Astrocyte (in vitro differentiated cells and primary cell): Measurements from ENCODE around the gene SSU72. TPM values are rescaled to one million over a fixed set of nuclear protein-coding genes. Genes with fewer than 3 reads are reported as not detected.

ENCODE experiments used
- DNase-seq: peaks from one replicate; pipeline ENCODE4 v3.0.0-alpha.2; 2010; ENCODE audit warnings: low read depth
- FAIRE-seq: peaks from 2 replicates; lab custom pipeline; 2011; peaks lifted over from hg19 to GRCh38; lab: Jason Lieb, UNC
- H2AFZ ChIP-seq: 2 replicates; pipeline ENCODE4 v1.6.0; 2012; ENCODE audit warnings: low read depth, low read length, inconsistent platforms
- H3K27ac ChIP-seq: 2 replicates; pipeline ENCODE4 v1.5.1; 2011; ENCODE audit warnings: low read depth, low read length, inconsistent platforms
- H3K27me3 ChIP-seq: 2 replicates; pipeline ENCODE4 v1.6.0; 2011; ENCODE audit warnings: low read length, inconsistent platforms; ENCODE audit not compliant: insufficient read depth
- H3K36me3 ChIP-seq: 2 replicates; pipeline ENCODE4 v1.5.1; 2011; ENCODE audit warnings: low read length, inconsistent platforms; ENCODE audit not compliant: insufficient read depth
- H3K4me1 ChIP-seq: 2 replicates; pipeline ENCODE4 v1.5.1; 2011; ENCODE audit warnings: low read length, inconsistent platforms; ENCODE audit not compliant: insufficient read depth
- H3K4me2 ChIP-seq: 2 replicates; pipeline ENCODE4 v1.6.0; 2012; ENCODE audit warnings: low read length, inconsistent platforms
- H3K4me3 ChIP-seq: 2 replicates; pipeline ENCODE4 v1.5.1; 2011; ENCODE audit warnings: low read depth, mild to moderate bottlenecking, low read length, inconsistent platforms; ENCODE audit not compliant: insufficient read depth
- H3K79me2 ChIP-seq: 2 replicates; pipeline ENCODE4 v1.6.0; 2012; ENCODE audit warnings: mild to moderate bottlenecking, low read length, inconsistent platforms; ENCODE audit not compliant: insufficient read depth
- H3K9ac ChIP-seq: 2 replicates; pipeline ENCODE4 v1.6.0; 2012; ENCODE audit warnings: mild to moderate bottlenecking, low read length, inconsistent platforms
- H3K9me3 ChIP-seq: 2 replicates; pipeline ENCODE4 v1.5.1; 2012; ENCODE audit warnings: low read depth, mild to moderate bottlenecking, low read length, inconsistent platforms; ENCODE audit not compliant: insufficient read depth
- H4K20me1 ChIP-seq: 2 replicates; pipeline ENCODE4 v1.6.0; 2012; ENCODE audit warnings: low read length, inconsistent platforms; ENCODE audit not compliant: insufficient read depth
- H3K27ac Mint-ChIP-seq: one replicate; pipeline ENCODE4 v1.8.0; 2021; ENCODE audit warnings: mild to moderate bottlenecking, mixed read lengths; ENCODE audit not compliant: unreplicated experiment
- H3K27me3 Mint-ChIP-seq: one replicate; pipeline ENCODE4 v1.8.0; 2021; ENCODE audit warnings: low read depth, mixed read lengths; ENCODE audit not compliant: unreplicated experiment
- H3K36me3 Mint-ChIP-seq: one replicate; pipeline ENCODE4 v1.8.0; 2021; ENCODE audit warnings: low read depth, mixed read lengths; ENCODE audit not compliant: unreplicated experiment
- H3K4me1 Mint-ChIP-seq: one replicate; pipeline ENCODE4 v1.8.0; 2021; ENCODE audit warnings: low read depth, mixed read lengths; ENCODE audit not compliant: unreplicated experiment
- H3K4me3 Mint-ChIP-seq: one replicate; pipeline ENCODE4 v1.8.0; 2021; ENCODE audit warnings: mild to moderate bottlenecking, moderate library complexity, mixed read lengths; ENCODE audit not compliant: unreplicated experiment
- H3K9me3 Mint-ChIP-seq: one replicate; pipeline ENCODE4 v1.8.0; 2021; ENCODE audit warnings: mild to moderate bottlenecking, mixed read lengths; ENCODE audit not compliant: unreplicated experiment
- CTCF ChIP-seq: IDR thresholded peaks from 2 replicates; pipeline ENCODE4 v1.5.1; 2011; ENCODE audit warnings: low read depth, mild to moderate bottlenecking, inconsistent platforms, low read length, moderate library complexity; ENCODE audit not compliant: insufficient read depth
- EZH2 ChIP-seq: IDR thresholded peaks from 2 replicates; pipeline ENCODE4 v1.6.1; 2012; ENCODE audit warnings: mild to moderate bottlenecking, low read length, inconsistent platforms; ENCODE audit not compliant: insufficient read depth
- total RNA-seq: library from RNA; stranded (reverse); gene quantifications from 2 replicates; pipeline ENCODE4 v1.2.1, GENCODE V29; 2021

The SSU72 gene
- total RNA-seq, 1 donor from 2014 or later = 145 TPM

- Histone ChIP-seq H3K27me3 (peaks cover 7% of the 10 kb centered on the region), H4K20me1 (peaks cover 5% of the 10 kb centered on the region), H3K27ac (no peak overlapping the region), H3K4me3 (no peak overlapping the region), H2AFZ (no peak overlapping the region), H3K4me2 (no peak overlapping the region), H3K36me3 (no peaks in the 10 kb centered on the region), H3K9me3 (no peaks in the 10 kb centered on the region), H3K79me2 (no peaks in the 10 kb centered on the region), H3K4me1 (peaks cover 10% of the 10 kb centered on the region), H3K9ac (no peak overlapping the region)
- no peak for TF ChIP-seq CTCF
- no peak for TF ChIP-seq EZH2
- H3K4me1 Mint-ChIP-seq = peaks cover 3% of the 10 kb centered on the region
- H3K27me3 Mint-ChIP-seq = peaks cover 6% of the 10 kb centered on the region
- no peak for FAIRE-seq
- no peak for DNase-seq
- no peaks in the 10 kb centered on the region for H3K36me3 Mint-ChIP-seq
- H3K9me3 Mint-ChIP-seq = no peaks in the 10 kb centered on the region
- no peak overlapping the region for H3K4me3 Mint-ChIP-seq
- H3K27ac Mint-ChIP-seq = no peak overlapping the region
Measured at GRCh38 chr1:1594602-1595260, 20.1 kb upstream of the SSU72 start.

- Mint-ChIP-seq H3K4me3 (no peak overlapping the region), H3K27me3 (peaks cover 4% of the 10 kb centered on the region), H3K9me3 (no peaks in the 10 kb centered on the region), H3K27ac (no peak overlapping the region), H3K36me3 (no peaks in the 10 kb centered on the region), H3K4me1 (peaks cover 3% of the 10 kb centered on the region)
- Histone ChIP-seq H3K4me2 (no peak overlapping the region), H3K79me2 (no peaks in the 10 kb centered on the region), H3K9ac (no peak overlapping the region), H2AFZ (no peak overlapping the region), H3K27ac (no peak overlapping the region), H4K20me1 (peaks cover 5% of the 10 kb centered on the region), H3K27me3 (peaks cover 7% of the 10 kb centered on the region), H3K4me1 (peaks cover 6% of the 10 kb centered on the region), H3K4me3 (no peak overlapping the region), H3K36me3 (no peaks in the 10 kb centered on the region), H3K9me3 (no peaks in the 10 kb centered on the region)
- FAIRE-seq = no peak
- TF ChIP-seq CTCF (no peak), EZH2 (no peak)
- DNase-seq = no peak
Measured at GRCh38 chr1:1593834-1594601, 19.4 kb upstream of the SSU72 start.

- peak overlapping the region; percentile 50 for H2AFZ ChIP-seq
- no peak overlapping the region for H3K4me3 ChIP-seq
- FAIRE-seq = no peak
- Mint-ChIP-seq H3K4me1 (peaks cover 4% of the 10 kb centered on the region), H3K4me3 (no peak overlapping the region), H3K27ac (no peak overlapping the region), H3K9me3 (no peaks in the 10 kb centered on the region), H3K27me3 (peaks cover 4% of the 10 kb centered on the region), H3K36me3 (no peaks in the 10 kb centered on the region)
- TF ChIP-seq EZH2 = no peak
- TF ChIP-seq CTCF = no peak
- H3K9ac ChIP-seq = no peak overlapping the region
- no peaks in the 10 kb centered on the region for H4K20me1 ChIP-seq
- peaks cover 5% of the 10 kb centered on the region for H3K27me3 ChIP-seq
- H3K79me2 ChIP-seq = no peaks in the 10 kb centered on the region
- no peaks in the 10 kb centered on the region for H3K36me3 ChIP-seq
- H3K4me2 ChIP-seq = no peak overlapping the region
- no peak for DNase-seq
- no peaks in the 10 kb centered on the region for H3K9me3 ChIP-seq
- no peak overlapping the region for H3K27ac ChIP-seq
- no peaks in the 10 kb centered on the region for H3K4me1 ChIP-seq
Measured at GRCh38 chr1:1591452-1591851, 16.8 kb upstream of the SSU72 start.
